ENCODE data around the gene CEP350. TPM values are rescaled to one million over a fixed set of nuclear protein-coding genes. Genes with fewer than 3 reads are reported as not detected.

The CEP350 gene
- total and polyA plus RNA-seq, 2 of the 13 experiments (the other 11 are each of a cell fraction or from before 2014, with no cell fraction given), result 7.6 to 35.9 TPM

- ATAC-seq, result 0 out of 3 replicates have a peak, but pooled peaks have one; percentile 1
- H3K4me3 ChIP-seq (replicated peaks in 1 of 3; ENCODE audit: insufficient read depth in 1 of 3, low read depth in 2 of 3, low read length in 3 of 3), result peak overlapping the region; percentile 61 to 88 (median 65)
- 19% methylated on average over 20 of the region's 29 CpGs for WGBS (ENCODE audit: low lambda C conversion rate)
- no peak overlapping the region for H2AFZ ChIP-seq (ENCODE audit: low read length)
- no peaks in the 10 kb centered on the region; the same call in 1 of the 2 replicates for H4K20me1 ChIP-seq (ENCODE audit: insufficient read depth, low read length)
- BruUV-seq (replicated peaks), result no TSS peak
- peak overlapping the region; percentile 96 for H3K4me2 ChIP-seq (ENCODE audit: low read depth, low read length)
- no peak for DNase-seq (ENCODE audit: low spot score)
- no peaks in the 10 kb centered on the region for H3K36me3 ChIP-seq (replicated peaks in 1 of 2; ENCODE audit: control insufficient read depth in 1 of 2, insufficient read depth in 2 of 2, low read length in 2 of 2)
- TF ChIP-seq EED (CRISPR knock-in tag; IDR thresholded peaks at IDR 0.05) (0 out of 2 replicates have a peak, but pooled peaks have one; percentile 13), NKX3-1 (CRISPR knock-in tag; IDR thresholded peaks at IDR 0.05) (no peak), CBX2 (IDR thresholded peaks at IDR 0.05; ENCODE audit: low read depth, low read length) (no peak), CBX2 (CRISPR knock-in tag; IDR thresholded peaks at IDR 0.05; ENCODE audit: low read depth) (peak; percentile 19; the same call in 1 of the 2 replicates), ARNT2 (CRISPR knock-in tag; IDR thresholded peaks at IDR 0.05; ENCODE audit: low read depth) (peak; percentile 11; the same call in 1 of the 2 replicates), CCDC6 (CRISPR knock-in tag; IDR thresholded peaks at IDR 0.05) (0 out of 2 replicates have a peak, but pooled peaks have one; percentile 3), ZFP82 (CRISPR knock-in tag; IDR thresholded peaks at IDR 0.05; ENCODE audit: borderline replicate concordance) (peak; percentile 21; the same call in 1 of the 2 replicates), SATB2 (CRISPR knock-in tag; IDR thresholded peaks at IDR 0.05) (no peak), ESRRA (CRISPR knock-in tag; IDR thresholded peaks at IDR 0.05; ENCODE audit: low read depth) (no peak), PRMT3 (CRISPR knock-in tag; IDR thresholded peaks at IDR 0.05; ENCODE audit: borderline replicate concordance, low read depth) (0 out of 2 replicates have a peak, but pooled peaks have one; percentile 36), DNMT1 (CRISPR knock-in tag; IDR thresholded peaks at IDR 0.05) (peak; percentile 37; the same call in 1 of the 2 replicates), ISX (CRISPR knock-in tag; conservative IDR thresholded peaks at IDR 0.05) (no peak), ZHX1 (CRISPR knock-in tag; IDR thresholded peaks at IDR 0.05; ENCODE audit: low read depth) (no peak), SALL1 (CRISPR knock-in tag; IDR thresholded peaks at IDR 0.05) (peak; percentile 0; the same call in 1 of the 2 replicates)
- TF ChIP-seq, protein P1, sequence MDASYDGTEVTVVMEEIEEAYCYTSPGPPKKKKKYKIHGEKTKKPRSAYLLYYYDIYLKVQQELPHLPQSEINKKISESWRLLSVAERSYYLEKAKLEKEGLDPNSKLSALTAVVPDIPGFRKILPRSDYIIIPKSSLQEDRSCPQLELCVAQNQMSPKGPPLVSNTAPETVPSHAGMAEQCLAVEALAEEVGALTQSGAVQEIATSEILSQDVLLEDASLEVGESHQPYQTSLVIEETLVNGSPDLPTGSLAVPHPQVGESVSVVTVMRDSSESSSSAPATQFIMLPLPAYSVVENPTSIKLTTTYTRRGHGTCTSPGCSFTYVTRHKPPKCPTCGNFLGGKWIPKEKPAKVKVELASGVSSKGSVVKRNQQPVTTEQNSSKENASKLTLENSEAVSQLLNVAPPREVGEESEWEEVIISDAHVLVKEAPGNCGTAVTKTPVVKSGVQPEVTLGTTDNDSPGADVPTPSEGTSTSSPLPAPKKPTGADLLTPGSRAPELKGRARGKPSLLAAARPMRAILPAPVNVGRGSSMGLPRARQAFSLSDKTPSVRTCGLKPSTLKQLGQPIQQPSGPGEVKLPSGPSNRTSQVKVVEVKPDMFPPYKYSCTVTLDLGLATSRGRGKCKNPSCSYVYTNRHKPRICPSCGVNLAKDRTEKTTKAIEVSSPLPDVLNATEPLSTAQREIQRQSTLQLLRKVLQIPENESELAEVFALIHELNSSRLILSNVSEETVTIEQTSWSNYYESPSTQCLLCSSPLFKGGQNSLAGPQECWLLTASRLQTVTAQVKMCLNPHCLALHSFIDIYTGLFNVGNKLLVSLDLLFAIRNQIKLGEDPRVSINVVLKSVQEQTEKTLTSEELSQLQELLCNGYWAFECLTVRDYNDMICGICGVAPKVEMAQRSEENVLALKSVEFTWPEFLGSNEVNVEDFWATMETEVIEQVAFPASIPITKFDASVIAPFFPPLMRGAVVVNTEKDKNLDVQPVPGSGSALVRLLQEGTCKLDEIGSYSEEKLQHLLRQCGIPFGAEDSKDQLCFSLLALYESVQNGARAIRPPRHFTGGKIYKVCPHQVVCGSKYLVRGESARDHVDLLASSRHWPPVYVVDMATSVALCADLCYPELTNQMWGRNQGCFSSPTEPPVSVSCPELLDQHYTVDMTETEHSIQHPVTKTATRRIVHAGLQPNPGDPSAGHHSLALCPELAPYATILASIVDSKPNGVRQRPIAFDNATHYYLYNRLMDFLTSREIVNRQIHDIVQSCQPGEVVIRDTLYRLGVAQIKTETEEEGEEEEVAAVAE (CRISPR knock-in tag; IDR thresholded peaks at IDR 0.05; ENCODE audit: borderline replicate concordance), result no peak
- intact Hi-C loops (cut with micrococcal nuclease; ENCODE audit: unreplicated experiment), result loop anchor here (10.0 kb wide), 1 partner anchor 200 kb away; the partner anchor contains the start of gene CEP350
- peaks cover 0 to 59% of the 10 kb centered on the region in 2 experiments; a peak in 4 of 5 replicates for H3K27me3 ChIP-seq (ENCODE audit: control insufficient read depth in 1 of 2, insufficient read depth in 2 of 2, low read length in 2 of 2)
- no peak for FAIRE-seq
- in situ Hi-C loops (cut with HindIII; ENCODE audit: extremely low pct_ligation_motif_present, low pct_unique_long_range_greater_than_20kb), result no loop called here
- no peak overlapping the region for H3K27ac ChIP-seq (ENCODE audit: extremely low read length, insufficient read depth, low read length)
- no peaks in the 10 kb centered on the region for H3K79me2 ChIP-seq (ENCODE audit: insufficient read depth, low read length)
- no peaks in the 10 kb centered on the region for H3K9me3 ChIP-seq (ENCODE audit: low read length)
- H3K9ac ChIP-seq (ENCODE audit: insufficient read depth, low read depth, low read length), result peak overlapping the region; percentile 63; the same call in 1 of the 2 replicates
- POLR2A ChIA-PET, result interaction anchor here (1.0 to 1.7 kb wide), 3 partner anchors 10 to 272 kb away, joined by 3 to 6 read pairs (median 3); no protein-coding TSS in a partner anchor
- CTCF ChIA-PET (ENCODE audit: low intra/inter-chr PET ratio, low total read pairs), result no interaction called here
- H3K4me1 ChIP-seq (ENCODE audit: insufficient read depth, low read length), result peaks cover 63% of the 10 kb centered on the region
Observed at GRCh38 chr1:180155182-180155682, 200.6 kb downstream of the CEP350 start.
